Epidermal melanocyte (primary cell): ENCODE measurements around the gene CEP89.
"Not testable (repeated sequence)": the region's sequence is repeated elsewhere in the genome, so short reads cannot be mapped to it uniquely, and the experiment has no call there.

ENCODE experiments used
- DNase-seq: peaks from one replicate; pipeline ENCODE4 v3.0.0; 2011; ENCODE audit warnings: low spot score; ENCODE audit not compliant: insufficient read length

CEP89 gene

GRCh38 chr19:32869966-32870573, 101.7 kb downstream of the CEP89 start:
- DNase-seq, result no peak

- DNase-seq, result no peak
Observed at GRCh38 chr19:32869369-32869965, 102.3 kb downstream of the CEP89 start, which contains the start of gene SLC7A9. TSS of gene SLC7A9 (minus strand) at chr19:32869767. CDS start at chr19:32868534, 1,233 bp downstream.

- no peak for DNase-seq
Observed at GRCh38 chr19:32868206-32868950, 103.4 kb downstream of the CEP89 start.

DNA sequence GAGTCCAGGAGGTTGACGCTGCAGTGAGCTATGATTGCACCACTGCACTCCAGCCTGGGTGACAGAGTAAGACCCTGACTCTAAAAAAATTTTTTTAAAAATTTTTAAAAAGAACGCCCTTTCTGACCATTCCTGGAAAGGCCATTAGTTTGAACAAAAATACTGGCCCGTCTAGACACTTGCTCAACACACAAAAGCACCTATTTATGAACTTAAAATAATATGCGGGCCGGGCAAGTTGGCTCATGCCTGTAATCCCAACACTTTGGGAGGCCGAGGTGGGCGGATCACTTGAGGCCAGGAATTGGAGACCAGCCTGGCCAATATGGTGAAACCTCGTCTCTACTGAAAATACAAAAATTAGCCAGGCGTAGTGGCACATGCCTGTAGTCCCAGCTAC, 104.3 kb downstream of the CEP89 start:
- not testable (repeated sequence) for DNase-seq

- DNase-seq, result no peak
Observed at GRCh38 chr19:32866564-32867265, 105.0 kb downstream of the CEP89 start.

DNA sequence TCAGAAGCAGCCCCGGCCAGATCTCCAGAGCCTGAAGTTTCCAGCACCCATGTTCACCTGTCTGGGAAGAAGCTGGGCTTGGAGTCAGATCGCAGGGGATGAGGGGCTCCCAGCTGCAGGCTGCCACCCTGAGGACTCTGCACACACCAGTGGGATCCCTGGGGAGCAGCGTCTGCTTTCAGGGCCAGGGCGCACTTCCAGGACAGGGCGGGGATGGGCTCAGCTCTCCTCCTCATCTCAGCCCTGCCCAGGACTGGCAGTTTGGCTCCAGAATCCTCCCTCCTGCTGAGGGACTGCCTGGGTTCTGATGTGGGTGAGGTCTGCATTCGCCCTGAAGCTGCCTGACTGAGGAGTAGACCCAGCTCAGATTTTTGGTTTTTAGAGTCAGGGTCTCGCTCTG, 105.7 kb downstream of the CEP89 start:
- no peak for DNase-seq

DNA sequence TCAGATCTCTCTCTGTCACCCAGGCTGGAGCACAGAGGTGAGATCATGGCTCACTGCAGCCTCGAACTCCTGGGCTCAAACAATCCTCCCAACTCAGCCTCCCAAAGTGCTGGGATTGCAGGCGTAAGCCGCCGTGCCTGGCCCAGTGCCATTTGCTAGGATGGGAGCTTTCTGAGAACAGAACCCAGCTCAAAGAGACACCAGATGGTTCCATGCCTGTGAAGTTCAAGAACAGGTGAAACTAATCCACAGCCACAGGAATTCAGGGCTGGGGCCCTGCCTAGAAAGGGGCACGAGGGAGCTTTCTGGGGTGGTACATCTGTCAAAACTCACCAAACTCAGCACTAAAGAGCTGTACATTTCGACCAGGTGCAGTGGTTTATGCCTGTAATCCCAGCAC, 106.4 kb downstream of the CEP89 start:
- no peak for DNase-seq

- no peak for DNase-seq
Observed at GRCh38 chr19:32864318-32865007, 107.3 kb downstream of the CEP89 start.

GRCh38 chr19:32863841-32864240, 107.9 kb downstream of the CEP89 start:
- DNase-seq, result no peak

DNA sequence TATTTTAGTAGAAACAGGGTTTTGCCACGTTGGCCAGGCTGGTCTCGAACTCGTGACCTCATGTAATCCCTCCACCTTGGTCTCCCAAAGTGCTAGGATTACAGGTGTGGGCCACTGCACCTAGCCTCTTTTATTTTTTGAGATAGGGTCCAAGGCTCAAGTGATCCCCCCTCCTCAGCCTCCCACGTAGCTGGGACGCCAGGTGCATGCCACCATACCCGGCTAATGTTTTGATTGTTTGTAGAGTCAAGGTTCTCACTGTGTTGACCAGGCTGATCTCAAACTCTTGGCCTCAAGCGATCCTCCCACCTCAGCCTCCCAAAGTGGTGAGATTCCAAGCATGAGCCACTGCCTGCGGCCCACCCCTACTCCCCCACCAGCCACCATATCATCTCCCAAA, 108.5 kb downstream of the CEP89 start:
- DNase-seq, result no peak

DNA sequence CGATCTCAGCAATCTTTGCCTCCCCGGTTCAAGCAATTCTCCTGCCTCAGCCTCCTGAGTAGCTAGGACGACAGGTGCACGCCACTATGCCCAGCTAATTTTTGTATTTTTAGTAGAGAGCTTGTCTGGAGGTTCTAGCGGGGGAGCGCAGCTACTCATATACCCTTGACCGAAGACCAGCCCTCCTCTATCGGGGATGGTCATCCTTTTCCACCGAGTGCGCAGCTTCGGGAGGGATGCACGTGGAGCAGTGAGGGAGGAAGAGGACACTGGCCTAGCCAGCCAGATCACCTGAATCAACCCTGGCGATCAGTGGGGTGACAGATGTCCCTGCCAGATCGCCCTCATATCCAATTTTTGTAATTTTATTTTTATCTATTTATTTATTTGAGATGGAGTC, 109.0 kb downstream of the CEP89 start:
- DNase-seq, result no peak

DNA sequence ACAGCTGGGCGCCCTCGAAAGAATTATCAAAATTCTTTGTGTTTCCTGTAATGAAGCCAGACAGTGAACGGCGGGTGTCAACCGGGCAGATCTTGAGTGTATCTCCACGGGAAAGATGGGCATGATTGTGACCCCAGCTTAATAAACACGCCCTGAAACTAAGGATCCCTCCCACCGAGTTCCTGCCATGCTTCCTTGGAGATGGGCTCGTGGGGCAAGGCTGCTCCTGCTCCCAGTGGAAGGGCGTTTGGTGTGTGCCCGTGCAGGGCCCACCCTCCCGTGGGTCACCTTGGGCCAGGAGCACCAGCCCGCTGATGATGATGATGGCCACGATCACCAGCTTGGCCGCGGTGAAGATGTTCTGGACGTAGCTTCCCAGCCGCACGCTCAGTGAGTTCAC, 109.6 kb downstream of the CEP89 start:
- no peak for DNase-seq

GRCh38 chr19:32861596-32861995, 110.2 kb downstream of the CEP89 start:
- DNase-seq, result no peak

DNA sequence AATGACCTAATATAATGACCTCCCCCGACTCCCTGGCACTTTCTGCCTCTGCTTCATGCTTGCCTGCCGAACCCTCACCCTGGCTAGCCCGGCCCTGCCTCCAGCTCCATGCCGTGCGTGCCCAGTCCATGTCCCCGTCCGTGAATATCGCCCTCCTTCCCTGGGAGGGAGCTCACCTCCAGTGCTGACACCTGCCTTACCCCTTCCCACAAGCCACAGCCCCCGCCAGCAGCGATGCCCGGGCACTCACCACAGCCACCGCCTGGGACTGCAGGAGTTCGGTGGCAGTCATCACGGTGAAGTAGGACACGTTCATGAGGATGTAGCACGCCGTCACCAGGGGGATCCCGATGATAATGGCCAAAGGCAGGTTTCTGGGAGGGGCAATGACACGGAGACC, 112.2 kb downstream of the CEP89 start:
- DNase-seq, result no peak

- no peak for DNase-seq
Observed at GRCh38 chr19:32858559-32858958, 113.2 kb downstream of the CEP89 start.

DNA sequence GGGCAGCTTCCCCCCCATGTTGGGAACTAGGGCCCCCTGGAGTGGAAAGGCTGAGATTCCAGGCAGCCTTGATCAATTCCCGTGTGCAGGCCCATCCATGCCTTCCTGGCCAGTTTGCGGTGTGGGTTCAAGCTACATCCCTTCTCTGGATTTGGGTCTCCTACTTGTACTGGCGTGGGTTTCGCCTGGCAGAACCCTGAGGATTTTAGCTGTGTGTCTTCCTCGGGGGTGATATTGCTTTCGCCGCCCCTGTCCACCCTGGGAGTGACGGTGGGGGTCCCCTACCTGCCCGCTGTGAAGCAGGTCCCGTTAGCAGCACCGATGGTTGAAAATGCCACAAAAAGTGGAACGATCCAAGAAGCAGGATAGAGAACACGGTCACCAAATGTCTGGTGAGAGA, 113.6 kb downstream of the CEP89 start:
- DNase-seq, result no peak

- DNase-seq, result no peak
Observed at GRCh38 chr19:32857584-32857983, 114.2 kb downstream of the CEP89 start.

GRCh38 chr19:32856818-32857217, 114.9 kb downstream of the CEP89 start:
- DNase-seq, result not testable (repeated sequence)

DNA sequence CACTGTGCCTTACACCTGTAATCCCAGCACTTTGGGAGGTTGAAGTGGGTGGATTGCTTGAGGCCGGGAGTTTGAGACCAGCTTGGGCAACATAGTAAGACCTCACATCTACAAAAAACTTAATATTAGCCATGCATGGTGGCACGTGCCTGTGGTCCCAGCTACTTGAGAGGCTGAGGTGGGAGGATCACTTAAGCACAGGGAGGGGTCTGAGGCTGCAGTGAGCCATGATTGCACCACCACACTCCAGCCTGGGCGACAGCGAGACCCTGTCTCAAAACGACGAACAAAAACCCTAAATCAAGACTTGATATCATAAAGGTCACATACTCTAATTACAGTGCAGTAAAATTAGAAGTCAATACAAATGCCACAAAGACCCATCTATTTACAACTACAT, 119.5 kb downstream of the CEP89 start:
- DNase-seq, result no peak

DNA sequence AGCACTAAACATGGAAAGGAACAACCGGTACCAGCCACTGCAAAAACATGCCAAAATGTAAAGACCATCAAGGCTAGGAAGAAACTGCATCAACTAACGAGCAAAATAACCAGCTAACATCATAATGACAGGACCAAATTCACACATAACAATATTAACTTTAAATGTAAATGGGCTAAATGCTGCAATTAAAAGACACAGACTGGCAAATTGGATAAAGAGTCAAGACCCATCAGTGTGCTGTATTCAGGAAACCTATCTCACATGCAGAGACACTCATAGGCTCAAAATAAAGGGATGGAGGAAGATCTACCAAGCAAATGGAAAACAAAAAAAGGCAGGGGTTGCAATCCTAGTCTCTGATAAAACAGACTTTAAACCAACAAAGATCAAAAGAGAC, 123.7 kb downstream of the CEP89 start:
- DNase-seq, result not testable (repeated sequence)

DNA sequence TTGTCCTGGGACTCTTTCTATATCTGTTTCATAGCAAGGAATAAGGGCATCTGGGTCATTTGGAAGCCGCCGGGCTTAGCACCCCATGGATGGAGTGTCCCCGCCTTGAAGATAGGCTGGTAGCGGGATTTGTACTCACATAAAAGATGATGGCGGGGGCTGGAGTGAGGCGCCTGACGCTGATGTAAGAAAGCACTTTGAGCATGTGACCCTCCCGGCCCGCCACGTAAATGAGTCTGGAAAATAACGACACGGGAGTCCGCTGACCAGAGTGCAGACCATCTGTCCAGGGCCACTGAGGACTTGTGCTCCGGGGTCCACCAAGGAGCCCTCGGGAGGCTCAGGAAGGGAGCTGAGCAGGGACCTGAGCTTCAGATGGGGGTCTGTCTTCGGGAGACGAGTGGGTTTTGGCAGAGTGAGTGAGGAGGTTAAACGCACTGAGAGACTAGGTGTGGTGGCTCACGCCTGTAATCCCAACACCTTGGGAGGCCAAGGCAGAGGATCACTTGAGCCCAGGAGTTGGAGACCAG, 128.0 kb downstream of the CEP89 start:
- DNase-seq, result no peak
